ENCODE results near the gene GALNT2. TPM values are rescaled to one million over a fixed set of nuclear protein-coding genes. Genes with fewer than 3 reads are reported as not detected.

The GALNT2 gene
- total RNA-seq, 1 donor from 2014 or later, result 49.8 TPM

DNA sequence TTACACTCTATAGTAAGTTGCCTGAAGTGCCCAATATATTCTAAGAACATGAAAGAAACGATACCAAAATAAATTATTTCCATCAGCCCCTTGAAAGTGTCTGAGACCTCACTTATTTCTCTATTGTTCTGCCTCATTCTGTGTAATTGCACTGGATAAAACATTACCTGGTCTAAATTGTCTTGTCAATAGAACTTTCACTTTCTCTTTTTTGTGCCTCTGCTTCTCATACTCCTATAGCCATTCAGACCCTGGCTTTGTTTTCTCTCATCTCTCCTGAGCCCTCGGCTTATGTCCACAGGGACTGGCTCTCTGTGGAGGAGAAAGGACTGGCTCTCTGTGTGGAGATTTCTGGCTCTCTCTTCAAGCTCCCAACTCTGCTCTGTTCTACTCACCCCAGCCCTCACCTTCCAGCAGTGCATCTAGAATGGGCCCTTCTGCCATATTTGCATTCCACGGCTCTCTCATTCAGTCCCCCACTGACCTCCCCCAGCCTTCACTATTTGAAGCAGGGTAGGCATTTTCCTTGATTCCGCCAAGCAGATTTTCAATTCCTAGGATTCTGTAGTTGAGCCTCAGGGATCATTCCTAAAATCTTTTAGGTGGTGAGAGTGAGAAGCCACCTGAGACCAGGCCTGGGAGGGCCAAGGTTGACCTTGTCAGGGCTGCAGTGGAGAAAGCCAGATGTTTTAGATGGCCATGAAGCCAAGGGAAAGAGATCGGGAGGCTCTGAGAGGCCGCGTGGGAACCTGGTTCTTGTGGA lies 15.9 kb upstream of the GALNT2 start:
- DNase-seq (ENCODE audit: low read depth in 2 of 2), result no peak

DNA sequence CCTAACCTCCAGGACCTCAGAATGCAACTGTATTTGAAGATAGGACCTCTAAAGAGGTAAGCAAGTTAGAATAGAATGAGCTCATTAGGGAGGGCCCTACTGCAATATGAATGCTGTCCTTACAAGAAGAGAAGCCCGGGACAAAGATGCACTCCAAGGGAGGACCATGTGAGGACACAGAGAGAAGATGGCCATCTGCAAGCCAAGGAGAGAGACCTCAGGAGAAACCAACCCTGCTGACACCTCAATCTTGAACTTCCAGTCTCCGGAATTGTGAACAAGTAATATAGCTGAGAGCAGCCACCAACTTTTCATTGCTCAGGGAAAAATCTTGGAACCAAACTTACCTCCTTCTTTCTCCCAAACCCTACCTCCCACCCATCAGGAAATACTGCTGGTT lies 15.0 kb upstream of the GALNT2 start:
- DNase-seq (ENCODE audit: low read depth in 2 of 2), result no peak

DNA sequence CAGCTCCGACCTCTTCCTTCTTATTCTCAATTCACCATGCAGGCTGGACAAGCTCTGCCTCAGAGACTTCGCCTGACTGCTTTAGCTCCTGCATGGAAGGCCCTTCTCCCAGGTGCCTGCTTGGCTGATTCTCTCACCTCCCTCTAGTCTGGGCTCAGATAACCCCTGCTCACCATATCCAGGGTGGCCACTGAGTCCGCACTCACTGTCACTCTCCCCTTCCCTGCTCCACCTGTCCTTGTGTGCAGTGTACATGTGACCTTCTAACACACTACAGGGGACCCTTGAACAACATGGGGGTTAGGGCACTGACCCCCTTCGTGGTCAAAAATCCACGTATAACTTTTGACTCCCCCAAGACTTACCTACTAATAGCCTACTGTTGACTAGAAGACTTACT lies 14.4 kb upstream of the GALNT2 start:
- DNase-seq (ENCODE audit: low read depth in 2 of 2), result no peak

DNA sequence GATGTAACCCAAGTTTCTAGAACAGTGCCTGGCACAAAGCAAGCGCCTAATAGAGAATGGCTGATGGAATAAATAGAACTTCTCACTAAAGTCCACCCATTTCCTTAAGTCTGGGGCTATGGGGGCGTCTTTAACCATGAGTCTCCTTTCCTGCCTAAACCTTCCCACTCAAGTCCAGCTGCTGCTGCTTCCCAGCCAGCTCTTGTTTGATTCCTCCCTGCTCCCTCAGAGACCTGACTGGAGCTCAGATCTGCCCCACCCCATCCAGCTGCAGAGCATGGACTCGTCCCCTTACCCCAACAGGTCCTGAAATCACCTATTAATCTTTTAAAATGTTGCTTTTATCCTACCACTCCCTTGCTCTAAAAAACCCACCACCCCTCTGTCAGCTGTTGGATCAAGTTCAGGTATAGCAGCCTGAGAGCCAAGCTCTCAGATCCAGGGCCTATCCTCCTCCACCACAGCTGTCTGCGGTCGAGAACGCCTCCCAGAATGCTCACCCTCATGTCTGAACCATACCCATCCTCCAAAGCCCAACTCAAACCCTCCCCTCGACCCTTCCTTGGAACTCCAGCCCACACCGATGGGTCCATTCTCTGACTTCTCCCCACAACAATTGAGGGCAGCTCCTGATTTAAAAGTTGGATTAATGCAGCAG lies 12.8 kb upstream of the GALNT2 start:
- DNase-seq (ENCODE audit: low read depth in 2 of 2), result no peak

DNA sequence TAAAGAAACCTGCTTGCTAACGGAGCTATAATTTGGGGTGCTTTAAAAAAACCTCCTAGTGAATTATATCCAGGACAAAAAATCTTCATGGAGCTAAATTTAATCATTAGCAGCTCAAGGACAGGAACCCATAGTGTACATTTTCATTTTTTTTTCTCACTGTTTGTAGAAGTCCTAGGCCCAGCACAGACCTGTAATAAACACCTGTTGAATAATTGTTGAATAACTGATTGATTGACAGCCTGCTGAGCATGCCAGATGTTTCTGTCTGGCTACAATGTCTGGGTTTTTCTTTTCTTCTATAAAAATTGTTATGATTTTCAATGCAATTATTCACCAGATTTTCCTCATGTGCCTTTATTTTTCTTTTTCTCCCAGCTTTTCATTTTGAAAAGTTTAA lies 10.9 kb upstream of the GALNT2 start:
- DNase-seq (ENCODE audit: low read depth in 2 of 2), result no peak

DNA sequence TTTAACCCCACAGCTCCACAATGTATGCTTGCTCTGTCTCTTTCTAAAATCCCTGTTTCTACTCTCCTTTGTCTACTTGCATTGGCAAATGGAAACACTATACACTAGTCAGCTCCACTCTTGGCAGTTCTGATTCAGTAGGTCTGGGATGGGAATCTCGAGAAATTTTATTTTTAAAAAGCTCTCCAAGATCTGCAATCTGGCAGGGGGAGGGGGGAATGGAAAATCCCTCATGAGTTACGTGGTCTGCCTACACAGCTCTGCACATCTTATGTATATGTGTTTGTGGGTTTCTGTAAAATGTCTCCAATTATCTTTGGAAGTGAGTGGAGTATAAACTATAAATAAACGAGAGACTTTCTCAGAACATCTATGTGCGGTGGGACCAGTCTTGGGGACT lies 9.9 kb upstream of the GALNT2 start:
- DNase-seq (ENCODE audit: low read depth in 2 of 2), result no peak

DNA sequence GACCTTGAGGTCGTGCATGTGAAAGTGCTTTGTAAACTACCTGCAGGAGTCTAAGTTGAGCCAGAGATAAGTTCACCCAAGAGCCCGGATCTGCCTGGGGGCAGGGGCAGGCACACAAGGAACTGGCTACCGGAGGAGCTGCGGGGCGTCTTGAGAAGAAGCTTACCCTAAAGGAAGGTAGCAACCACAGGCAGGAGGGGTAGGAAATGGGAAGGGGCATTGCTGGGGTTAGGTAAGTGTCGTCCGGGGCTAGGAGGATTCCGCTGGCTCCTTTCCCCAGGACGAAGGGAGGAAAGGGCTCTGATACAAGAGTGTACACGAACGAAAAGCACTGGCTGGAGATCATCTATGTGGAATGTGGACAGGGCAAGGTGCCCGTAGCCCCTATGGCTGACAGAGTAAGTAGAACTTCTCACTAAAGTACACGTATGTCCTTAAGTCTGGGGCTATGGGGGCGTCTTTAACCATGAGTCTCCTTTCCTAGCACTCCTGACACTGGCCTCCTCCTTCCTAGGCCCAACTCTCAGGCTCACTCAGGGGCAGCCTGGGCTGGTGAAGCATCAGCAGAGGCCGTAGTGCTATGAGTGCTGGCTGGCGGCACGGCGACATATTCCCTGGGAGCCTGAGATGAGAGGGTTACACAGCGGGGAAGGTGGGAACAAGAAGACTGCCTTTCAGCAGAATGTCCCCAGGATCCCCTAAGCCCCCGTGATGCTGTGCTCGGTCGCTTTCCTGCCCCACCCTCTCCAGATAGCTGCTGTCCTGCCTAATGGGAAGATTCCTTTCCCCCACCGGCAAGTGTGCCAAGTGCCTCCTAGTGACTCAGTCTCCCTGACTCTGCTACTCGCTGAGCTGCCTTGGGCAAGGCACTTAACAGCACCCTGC lies 9.1 kb upstream of the GALNT2 start:
- DNase-seq (ENCODE audit: low read depth in 2 of 2), result no peak

DNA sequence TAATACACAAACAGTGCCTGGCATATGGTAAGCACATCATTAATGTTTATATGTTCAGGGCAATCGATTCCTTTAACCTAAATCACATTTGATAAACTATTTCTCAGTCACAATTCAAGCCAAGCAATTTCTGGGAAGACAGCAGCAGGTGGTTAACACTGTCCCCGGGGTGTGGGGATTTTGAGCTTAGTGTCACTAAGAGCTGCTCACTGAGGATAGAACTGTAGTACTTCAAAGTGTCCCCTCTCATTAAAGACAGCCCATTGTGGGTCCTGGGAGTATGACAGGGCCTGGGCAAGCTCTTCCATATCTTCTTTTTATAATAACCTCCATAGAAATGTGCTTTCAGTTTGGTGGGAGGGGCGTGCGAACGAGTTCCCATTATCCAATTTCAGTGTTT lies 8.4 kb upstream of the GALNT2 start:
- DNase-seq (ENCODE audit: low read depth in 2 of 2), result no peak

DNA sequence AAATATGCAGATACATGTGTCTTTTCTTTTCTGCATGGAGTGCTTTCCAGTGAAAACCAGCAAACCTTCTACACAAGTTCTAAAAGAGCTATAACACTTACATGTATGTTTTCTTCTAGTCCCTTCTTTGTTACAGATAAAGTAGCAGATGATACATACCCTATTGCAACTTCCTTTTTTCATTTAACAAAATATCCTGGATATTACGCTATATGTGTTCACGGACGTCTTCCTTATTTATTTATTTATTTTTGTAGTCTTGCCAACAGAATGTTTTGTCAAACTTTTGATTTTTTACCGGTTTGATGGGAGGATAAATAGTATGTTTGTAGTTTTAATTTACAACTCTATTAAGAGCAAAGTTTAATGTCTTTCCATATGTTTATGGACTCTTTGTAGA lies 5.2 kb upstream of the GALNT2 start:
- no peak for DNase-seq (ENCODE audit: low read depth in 2 of 2)

DNA sequence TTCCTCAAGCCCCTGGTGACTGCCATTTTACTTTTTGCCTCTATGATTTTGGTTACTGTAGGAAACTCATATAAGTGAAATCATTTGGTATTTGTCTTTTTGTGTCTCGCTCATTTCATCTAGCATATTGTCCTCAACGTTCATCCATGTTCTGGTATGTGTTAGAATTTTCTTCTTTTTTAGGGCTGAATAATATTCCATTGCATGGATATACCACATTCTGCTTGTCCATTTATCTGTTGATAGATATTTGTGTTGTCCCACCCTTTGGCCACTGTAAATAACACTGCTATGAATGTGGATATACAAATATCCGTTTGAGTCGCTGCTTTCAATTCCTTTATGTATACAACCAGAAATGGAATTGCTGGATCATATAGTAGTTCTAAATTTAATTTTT lies 4.5 kb upstream of the GALNT2 start:
- DNase-seq (ENCODE audit: low read depth in 2 of 2), result no peak

DNA sequence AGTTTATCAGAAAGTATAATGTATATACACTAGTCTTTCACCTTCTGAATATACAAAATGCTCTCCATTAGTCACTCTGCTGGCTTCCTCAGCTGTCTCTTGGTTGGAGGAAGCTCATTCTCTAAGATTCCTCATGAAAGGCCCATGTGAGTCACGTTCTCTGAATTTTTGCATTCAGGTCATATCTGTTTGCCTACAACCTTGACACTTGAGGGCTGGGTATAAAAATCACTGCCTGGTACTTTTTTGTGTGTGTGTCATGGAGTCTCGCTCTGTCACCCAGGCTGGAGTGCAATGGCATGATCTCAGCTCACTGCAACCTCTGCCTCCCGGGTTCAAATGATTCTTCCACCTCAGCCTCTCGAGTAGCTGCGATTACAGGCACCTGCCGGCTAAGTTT lies 2.8 kb upstream of the GALNT2 start:
- no peak for DNase-seq (ENCODE audit: low read depth in 2 of 2)

DNA sequence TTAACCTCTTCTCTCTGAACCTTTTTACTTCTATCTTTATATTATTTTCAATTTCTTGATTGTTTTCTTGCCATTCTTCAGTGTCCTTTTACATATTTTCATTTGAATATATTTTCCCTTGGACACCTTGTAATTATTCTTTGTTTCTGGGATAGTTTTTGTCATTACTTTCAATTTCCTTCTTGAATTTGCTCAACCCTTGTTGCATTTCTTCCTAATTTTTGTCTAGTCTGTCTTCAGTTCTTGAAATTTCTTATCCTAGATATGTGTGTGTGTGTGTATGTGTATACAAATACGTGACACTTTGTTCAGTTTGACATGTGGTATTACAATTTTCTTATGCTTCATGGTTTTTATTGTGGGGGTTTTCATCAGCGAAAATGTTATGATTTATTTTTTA lies 1.9 kb upstream of the GALNT2 start:
- no peak for DNase-seq (ENCODE audit: low read depth in 2 of 2)

DNA sequence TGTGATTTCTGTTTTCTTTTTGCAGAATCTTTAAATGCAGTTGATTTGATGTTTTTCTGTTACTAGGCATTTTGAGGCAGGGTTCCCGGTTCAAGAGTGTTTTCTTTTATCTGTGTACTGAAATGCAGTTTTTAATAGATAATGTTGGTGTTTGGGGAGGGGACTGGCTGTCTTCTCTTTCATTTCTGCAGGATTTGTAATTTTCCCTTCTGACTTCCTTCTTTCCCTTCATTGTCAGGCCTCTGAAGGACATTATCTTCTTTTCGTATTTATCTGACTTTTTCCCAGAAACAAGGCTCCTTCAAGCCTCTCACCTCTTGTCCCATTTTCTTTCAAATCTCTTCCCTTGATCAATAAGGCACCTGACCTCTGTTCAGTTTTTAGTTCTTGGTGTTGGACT lies 1.5 kb upstream of the GALNT2 start:
- DNase-seq (ENCODE audit: low read depth in 2 of 2), result no peak

DNA sequence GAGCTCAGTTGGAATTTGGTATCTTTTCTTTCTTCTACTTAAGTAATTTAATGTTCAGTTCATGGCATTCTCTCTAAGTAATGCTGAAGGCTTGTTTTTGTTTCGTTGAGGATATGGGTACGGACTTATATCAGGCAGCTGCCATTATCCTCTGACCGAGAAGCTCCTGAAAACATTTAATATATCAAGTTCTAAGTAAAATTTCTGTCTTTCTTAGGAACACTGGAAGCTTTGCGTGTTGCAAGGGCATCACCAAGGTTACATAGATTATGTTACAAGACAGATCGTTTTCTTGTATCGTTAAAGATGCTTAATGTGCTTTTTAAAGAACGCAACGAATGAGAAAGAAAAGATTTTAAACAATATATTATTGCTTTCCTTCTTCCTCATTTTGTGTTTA lies 1.0 kb upstream of the GALNT2 start:
- no peak for DNase-seq (ENCODE audit: low read depth in 2 of 2)

DNA sequence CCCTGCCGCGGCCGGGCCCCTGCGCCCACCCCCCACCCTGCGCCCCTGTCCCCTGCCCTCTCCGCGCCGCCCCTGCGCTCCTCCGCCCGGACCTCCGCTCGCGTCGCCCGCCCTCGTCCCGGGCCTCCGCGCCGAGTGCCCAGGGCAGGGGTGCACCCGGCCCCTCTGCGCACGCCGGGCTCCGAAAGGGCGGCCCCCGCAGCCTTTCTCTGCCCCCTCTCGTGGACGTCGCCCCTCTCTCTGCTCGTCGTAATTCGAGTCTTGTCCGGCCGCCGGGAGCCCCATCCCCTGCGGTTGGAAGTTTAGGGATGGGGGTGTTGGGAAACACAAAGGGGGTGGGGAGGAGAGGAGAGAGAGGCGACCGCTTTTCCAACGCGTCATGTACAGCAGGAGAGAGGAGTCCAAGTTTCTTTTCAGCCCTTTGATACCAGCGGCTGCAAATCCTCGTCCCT lies 407 bp downstream of the GALNT2 start:
- DNase-seq (ENCODE audit: low read depth in 2 of 2), result peak; percentile 37 to 52

DNA sequence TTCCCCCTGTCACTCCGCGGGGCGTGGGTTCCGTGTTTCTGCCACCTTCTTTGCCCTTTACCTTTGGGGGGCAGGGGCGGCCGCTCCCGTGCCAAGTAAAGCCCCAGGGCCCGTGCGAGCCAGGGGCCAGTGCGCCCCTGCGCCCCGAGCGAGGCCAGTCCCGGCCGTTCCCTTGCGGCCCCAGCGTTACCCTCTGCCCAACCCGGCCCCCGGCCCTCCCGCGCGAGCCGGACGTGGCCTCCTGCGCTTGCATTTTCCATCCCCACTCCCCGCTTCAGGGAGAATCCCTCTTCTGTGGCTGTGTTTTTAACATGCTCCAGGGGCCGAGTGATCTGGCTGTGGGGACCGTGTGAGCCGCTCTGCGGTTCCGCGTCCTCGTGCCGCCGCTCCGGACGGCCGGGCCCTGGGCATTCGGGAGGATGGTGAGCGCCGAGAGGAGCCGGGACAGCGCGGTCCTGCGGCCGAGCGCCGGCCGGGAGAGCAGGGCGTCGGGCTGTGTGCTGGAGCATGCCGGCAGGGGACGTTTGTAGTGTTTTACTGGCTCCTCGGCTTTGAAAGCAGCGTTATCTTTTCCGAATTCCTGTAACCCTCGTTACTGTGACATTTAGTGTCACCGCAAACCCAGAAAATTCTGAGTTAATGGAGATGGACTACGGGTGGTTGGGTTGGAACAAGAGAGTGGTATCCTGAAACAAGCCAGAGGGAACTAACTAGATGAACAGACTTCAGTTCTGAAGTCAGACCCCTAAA lies 1.0 kb downstream of the GALNT2 start:
- DNase-seq (ENCODE audit: low read depth in 2 of 2), result peak; percentile 52 to 60

DNA sequence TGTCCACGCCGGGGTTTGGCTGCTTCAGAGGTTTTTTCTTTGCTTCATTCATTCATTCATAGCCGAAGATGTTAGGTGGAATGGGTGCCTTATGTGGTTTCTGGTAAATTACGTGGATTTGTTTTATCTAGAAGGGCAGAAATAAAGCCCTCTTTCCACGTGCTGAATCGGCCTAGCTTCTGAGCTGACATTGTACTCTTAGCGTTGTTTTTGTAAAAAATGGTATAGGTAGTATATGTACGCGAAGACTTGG lies 1.5 kb downstream of the GALNT2 start:
- DNase-seq (ENCODE audit: low read depth in 2 of 2), result peak; percentile 12 to 14

DNA sequence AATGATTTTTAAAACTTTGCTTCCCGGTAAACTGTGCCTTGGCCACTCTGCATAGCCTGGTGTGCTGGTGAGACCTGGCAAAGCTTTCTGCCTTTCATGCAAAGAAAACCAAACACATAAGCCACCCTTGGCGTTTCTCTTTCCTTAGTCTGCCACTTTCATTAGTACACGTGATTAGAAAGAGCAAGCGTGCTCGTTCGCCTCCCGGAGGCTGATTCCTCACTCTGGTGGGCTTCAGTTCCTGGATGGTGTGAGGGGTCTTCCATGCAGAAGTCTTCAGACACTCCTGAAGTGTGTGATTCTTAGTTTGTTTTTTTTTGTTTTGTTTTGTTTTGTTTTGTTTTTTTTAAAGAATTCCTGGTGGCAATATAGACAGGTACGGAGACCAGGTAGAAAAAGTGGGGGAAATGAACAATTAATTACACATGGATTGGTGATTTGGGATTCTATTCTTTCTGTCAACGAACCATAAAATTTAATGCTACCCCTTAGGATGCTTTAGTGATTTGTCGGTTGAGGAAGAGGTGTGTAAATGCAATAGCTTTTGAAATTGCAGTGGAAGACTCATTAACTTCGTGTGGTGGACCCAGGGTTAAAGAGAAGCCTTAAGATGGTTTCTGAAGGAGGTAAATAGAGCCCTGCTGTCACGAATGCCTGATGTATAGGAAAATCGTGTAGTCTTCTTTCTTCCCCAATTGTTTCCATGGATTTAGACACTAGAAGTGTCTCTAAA lies 2.1 kb downstream of the GALNT2 start:
- DNase-seq (ENCODE audit: low read depth in 2 of 2), result peak in 1 of 2 donors; percentile 23

DNA sequence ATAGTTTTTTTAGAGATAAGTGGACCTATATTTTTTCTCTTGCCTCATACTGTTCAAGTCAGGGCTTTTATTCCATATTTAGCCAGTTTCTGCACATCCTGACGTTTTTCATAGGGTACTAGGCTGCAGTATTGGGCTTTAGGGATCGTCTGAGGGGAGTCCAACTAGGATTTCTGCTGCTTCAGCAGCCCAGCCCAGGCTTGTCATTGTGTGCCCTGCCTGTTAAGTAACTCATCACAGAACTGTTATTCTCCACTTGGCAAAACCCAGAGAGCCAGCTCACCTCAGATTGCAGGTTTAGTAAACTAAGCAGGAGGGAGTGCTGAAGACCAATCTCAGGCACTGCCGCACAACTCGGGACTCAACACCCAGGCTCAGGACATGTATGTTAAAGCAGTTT lies 2.8 kb downstream of the GALNT2 start:
- DNase-seq (ENCODE audit: low read depth in 2 of 2), result no peak

DNA sequence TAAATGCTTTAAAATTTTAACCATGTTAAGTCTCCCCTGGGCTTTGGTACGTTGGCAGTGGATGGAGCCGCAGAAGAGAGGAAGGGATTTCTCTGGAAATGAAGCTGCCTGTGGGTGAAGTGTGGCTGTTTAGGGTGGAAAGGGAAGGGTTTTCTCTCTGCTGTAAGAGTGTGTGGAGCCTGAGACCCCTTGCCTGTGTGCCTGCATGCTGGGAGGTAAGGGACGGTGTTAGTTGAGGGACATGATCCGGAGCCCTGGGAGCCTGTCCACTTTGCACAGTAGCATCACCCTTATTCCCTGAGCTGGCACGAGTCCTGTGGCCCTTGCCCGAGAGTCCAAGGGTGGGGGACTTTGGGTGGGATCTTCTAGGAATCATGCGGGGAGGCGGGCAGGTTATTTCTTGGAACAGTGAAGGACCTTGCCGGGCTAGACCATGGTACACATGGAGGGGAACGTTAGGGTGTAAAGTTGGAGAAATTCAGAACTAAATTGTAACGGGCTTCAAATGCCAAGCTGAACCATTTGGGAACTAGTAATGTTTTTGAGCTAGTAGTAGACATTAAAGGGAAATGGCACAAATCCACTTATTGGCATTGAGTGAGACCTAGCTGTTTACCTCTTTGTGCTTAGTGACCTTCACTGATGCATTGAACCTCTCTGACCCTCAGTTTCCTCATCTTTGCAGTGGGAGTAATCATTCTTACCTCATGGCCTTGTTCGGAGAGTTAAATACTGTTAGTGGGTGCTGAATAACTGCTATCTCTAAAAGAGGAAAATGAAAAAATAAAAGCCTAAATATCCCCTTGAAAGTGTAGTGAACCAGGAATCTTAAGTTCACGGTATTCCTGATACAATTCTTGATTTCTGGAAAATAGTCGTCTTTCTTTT lies 3.5 kb downstream of the GALNT2 start:
- no peak for DNase-seq (ENCODE audit: low read depth in 2 of 2)
